NOMO-1 treated with DMSO at 0.1 percent for 48 hours (cell line): ENCODE data around the gene NYAP2.

Source experiments
- DNase-seq: peaks from one replicate; lab custom pipeline; 2025; ENCODE audit not compliant: unreplicated experiment; lab: John Stamatoyannopoulos, UW

Gene NYAP2

GRCh38 chr2:225693259-225693658 lies 293.7 kb downstream of the NYAP2 start:
- DNase-seq = no peak

- DNase-seq = no peak
Measured at GRCh38 chr2:225694664-225695063, 295.2 kb downstream of the NYAP2 start.

GRCh38 chr2:225697936-225698335 lies 298.4 kb downstream of the NYAP2 start:
- DNase-seq = no peak
